Mesothelial cell of epicardium (in vitro differentiated cells): ENCODE data around the gene ADGRA1. TPM values are rescaled to one million over a fixed set of nuclear protein-coding genes. Genes with fewer than 3 reads are reported as not detected.
A peak's percentile ranks its signal among the peaks of the same experiment; 100 is the strongest.

ENCODE experiments used
- DNase-seq, 2 experiments: peaks; one replicate each; pipeline ENCODE4 v3.0.0; 2021; ENCODE audit warnings: low spot score in 2 of 2; ENCODE audit not compliant: unreplicated experiment in 2 of 2
- H3K27ac Mint-ChIP-seq: 2 replicates; pipeline ENCODE4 v1.8.0; 2021; ENCODE audit warnings: mixed read lengths
- H3K27me3 Mint-ChIP-seq: 2 replicates; pipeline ENCODE4 v1.8.0; 2021; ENCODE audit warnings: low read depth, mixed read lengths
- H3K36me3 Mint-ChIP-seq: 2 replicates; pipeline ENCODE4 v1.8.0; 2021; ENCODE audit warnings: mixed read lengths
- H3K4me1 Mint-ChIP-seq: 2 replicates; pipeline ENCODE4 v1.8.0; 2021; ENCODE audit warnings: mixed read lengths
- H3K4me3 Mint-ChIP-seq: 2 replicates; pipeline ENCODE4 v1.8.0; 2021; ENCODE audit warnings: mild to moderate bottlenecking, moderate library complexity, mixed read lengths
- H3K9me3 Mint-ChIP-seq: 2 replicates; pipeline ENCODE4 v1.8.0; 2021; ENCODE audit warnings: mixed read lengths
- CTCF ChIP-seq: fragments of 200-600 bp; sonication (generic); IDR thresholded peaks from one replicate; pipeline ENCODE4 v1.5.0; 2021; ENCODE audit warnings: antibody characterized with exemption; ENCODE audit not compliant: unreplicated experiment
- total RNA-seq: library from RNA; stranded (reverse); gene quantifications from 3 replicates; pipeline ENCODE4 v1.2.1, GENCODE V29; 2021

The ADGRA1 gene
- total RNA-seq, 1 donor from 2014 or later, result not detected

DNA sequence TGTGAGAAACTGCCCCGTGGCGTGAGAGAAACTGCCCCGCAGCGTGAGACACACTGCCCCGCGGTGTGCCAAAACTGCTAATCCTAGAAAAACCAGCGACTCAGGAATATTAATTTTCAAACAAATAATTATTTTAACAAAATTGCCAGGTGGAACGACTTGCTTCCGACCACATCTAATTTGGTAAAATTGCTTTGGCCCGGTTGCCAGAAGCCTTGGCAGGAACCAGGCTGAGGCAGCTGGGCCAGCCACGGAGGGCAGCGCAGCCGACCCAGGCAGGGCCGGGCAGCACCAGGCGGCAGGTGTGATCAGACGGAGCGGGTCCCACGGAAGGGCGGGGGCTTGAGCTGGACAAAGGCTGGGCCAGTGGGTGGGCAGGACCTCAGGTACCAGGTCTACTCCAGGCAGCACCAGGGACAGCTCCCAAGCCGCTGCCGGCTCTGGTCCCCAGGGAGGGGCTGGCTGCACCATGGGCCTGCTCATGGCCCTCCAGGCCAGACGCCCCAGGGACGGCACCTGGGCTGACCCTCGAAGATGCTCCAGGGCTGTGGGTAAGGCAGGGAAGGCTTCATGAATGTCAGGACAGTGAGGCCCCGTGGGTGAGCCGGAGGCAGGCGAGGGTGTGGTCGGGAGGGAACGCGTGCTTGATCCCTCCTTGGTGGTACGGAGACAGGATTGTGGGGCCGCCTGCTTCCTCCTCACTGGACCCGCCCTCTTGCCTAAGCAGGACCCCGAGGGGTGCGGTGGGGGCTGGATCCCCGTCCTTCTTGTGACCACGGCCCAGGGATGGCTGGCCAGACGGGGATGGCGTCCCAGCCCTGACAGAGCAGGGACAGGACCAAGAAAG is 7.7 kb upstream of the ADGRA1 start:
- DNase-seq, result peak in 1 of 2 experiments; percentile 72
- Mint-ChIP-seq H3K27me3 (peaks cover 31% of the 10 kb centered on the region), H3K9me3 (no peaks in the 10 kb centered on the region), H3K36me3 (no peaks in the 10 kb centered on the region), H3K4me3 (no peak overlapping the region), H3K4me1 (no peaks in the 10 kb centered on the region), H3K27ac (no peak overlapping the region)
- TF ChIP-seq CTCF, result no peak

GRCh38 chr10:133080683-133081040 is 7.1 kb upstream of the ADGRA1 start:
- H3K36me3 Mint-ChIP-seq, result no peaks in the 10 kb centered on the region
- no peak overlapping the region for H3K27ac Mint-ChIP-seq
- H3K27me3 Mint-ChIP-seq, result peaks cover 36% of the 10 kb centered on the region
- no peak overlapping the region for H3K4me3 Mint-ChIP-seq
- DNase-seq, result no peak
- H3K4me1 Mint-ChIP-seq, result no peaks in the 10 kb centered on the region
- no peak for TF ChIP-seq CTCF
- no peaks in the 10 kb centered on the region for H3K9me3 Mint-ChIP-seq

DNA sequence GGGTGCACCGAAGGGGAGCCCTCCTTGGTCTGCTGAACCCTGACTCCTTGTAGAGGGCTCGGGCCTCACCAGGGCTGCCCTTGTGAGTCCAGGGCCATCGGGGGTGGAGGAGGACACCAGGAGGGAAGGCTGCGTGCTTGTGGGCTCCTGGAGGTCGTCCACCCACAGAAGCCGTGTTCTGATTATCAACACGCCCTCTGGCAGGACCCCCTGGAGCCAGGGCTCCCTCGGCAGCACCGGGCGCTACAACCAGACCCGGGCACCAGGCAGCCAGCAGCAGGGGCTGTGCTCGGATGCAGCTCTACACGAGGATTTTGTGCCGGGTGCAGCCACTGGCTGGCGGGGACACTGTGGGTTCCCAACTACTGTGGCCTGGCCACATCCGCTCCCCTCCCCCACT is 6.1 kb upstream of the ADGRA1 start:
- Mint-ChIP-seq H3K27ac (no peak overlapping the region), H3K9me3 (no peaks in the 10 kb centered on the region), H3K4me1 (no peaks in the 10 kb centered on the region), H3K4me3 (no peak overlapping the region), H3K36me3 (no peaks in the 10 kb centered on the region), H3K27me3 (peaks cover 41% of the 10 kb centered on the region)
- DNase-seq, result no peak
- TF ChIP-seq CTCF, result no peak

DNA sequence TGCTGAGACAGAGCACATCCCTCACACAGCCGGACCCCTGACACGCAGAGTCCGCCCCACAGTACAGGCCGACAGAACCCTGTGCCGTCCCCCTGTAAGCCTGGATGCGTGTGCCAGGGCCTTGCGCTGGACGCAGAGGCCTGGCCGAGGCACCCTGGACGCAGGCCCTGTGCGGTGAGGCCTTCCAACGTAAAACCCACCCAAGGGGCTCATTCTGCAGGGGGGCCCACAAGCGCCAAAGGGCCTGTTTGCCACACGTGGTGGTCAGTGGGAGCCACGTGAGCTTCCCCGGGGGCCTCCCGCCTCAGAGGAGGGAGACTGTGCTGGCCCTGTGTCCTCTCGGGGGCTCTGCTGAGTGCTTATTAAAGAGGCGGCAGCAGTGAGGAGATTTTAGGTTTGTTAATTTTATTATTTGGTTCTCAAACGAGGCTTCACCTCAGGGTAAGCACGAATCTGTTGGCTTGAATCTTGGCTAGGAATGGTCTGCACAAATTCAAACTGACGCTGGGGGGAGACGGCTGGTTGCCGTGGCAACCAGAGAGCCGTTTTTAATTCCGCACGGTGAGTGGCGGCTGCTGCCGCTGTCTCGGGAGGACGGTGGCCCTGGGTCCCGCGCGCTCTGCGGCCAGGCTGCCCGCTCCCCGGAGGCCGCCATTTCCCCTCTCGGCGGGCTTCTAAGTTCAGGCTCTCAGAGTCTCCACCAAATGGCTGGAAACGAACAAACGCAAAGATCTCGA is 4.9 kb upstream of the ADGRA1 start:
- no peak overlapping the region for H3K4me3 Mint-ChIP-seq
- H3K27ac Mint-ChIP-seq, result no peak overlapping the region
- no peak for DNase-seq
- peaks cover 52% of the 10 kb centered on the region for H3K27me3 Mint-ChIP-seq
- no peaks in the 10 kb centered on the region for H3K36me3 Mint-ChIP-seq
- peaks cover 2% of the 10 kb centered on the region for H3K4me1 Mint-ChIP-seq
- H3K9me3 Mint-ChIP-seq, result no peaks in the 10 kb centered on the region
- no peak for TF ChIP-seq CTCF

DNA sequence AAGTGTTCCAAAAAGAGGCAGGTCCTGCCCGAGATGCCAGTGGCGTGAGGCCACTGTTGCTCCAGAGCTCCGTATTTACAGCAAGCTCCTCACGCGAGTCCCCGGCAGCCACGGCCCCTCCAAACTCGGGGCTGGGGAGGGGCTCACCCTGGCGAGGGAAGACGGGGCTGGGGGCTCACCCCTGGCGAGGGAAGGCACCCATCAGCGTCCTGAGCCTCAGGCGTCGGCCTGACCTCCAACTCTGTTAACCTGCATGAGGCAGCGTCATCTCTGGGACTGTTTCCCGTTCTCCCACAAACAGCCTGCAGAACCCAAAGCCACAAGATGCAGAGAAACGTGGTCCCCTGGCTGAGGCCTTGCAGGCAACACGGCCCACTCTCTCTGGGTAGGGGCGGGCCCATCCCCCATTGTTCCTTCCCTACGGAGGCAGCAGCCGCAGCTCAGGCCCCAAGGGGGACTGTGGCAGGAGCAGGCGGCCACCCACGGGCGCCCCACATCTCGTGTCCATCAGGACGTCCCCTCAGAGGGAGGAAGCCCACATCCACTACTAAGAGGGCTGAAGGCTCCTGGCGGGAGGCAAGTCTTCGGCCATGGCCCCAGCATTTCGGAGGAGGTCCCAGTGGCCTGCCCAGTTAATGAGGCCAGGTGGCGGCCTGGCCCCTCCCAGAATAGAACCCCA is 4.2 kb upstream of the ADGRA1 start:
- no peaks in the 10 kb centered on the region for H3K36me3 Mint-ChIP-seq
- no peak for DNase-seq
- TF ChIP-seq CTCF, result no peak
- no peak overlapping the region for H3K27ac Mint-ChIP-seq
- H3K9me3 Mint-ChIP-seq, result no peaks in the 10 kb centered on the region
- H3K4me3 Mint-ChIP-seq, result no peak overlapping the region
- peaks cover 2% of the 10 kb centered on the region for H3K4me1 Mint-ChIP-seq
- H3K27me3 Mint-ChIP-seq, result peaks cover 54% of the 10 kb centered on the region
